ENCODE measurements around the gene ATG4C. TPM values are rescaled to one million over a fixed set of nuclear protein-coding genes. Genes with fewer than 3 reads are reported as not detected.

Gene ATG4C
- total and polyA plus RNA-seq, 2 donors (not counting 3 experiments of a cell fraction or from before 2014, with no cell fraction given), result 2.8 to 11.8 TPM

- Histone ChIP-seq H3K4me3 (replicated peaks in 1 of 3; ENCODE audit: insufficient read depth in 1 of 3, low read depth in 1 of 3, low read length in 3 of 3) (no peak overlapping the region), H3K27me3 (ENCODE audit: control insufficient read depth in 2 of 2, insufficient read depth in 2 of 2, low read length in 2 of 2) (no peaks in the 10 kb centered on the region), H3K79me2 (ENCODE audit: control insufficient read depth, insufficient read depth, low read length) (no peaks in the 10 kb centered on the region), H3K4me1 (ENCODE audit: control insufficient read depth, extremely low read depth, insufficient read depth, low read length) (peaks cover 2% of the 10 kb centered on the region), H2AFZ (ENCODE audit: low read depth, low read length) (no peak overlapping the region), H3K27ac (ENCODE audit: insufficient read depth, low read depth, low read length) (no peak overlapping the region), H3K9me3 (replicated peaks; ENCODE audit: control insufficient read depth, insufficient read depth, low read length) (no peaks in the 10 kb centered on the region), H4K20me1 (replicated peaks; ENCODE audit: control insufficient read depth, extremely low read depth, insufficient read depth, low read length) (no peaks in the 10 kb centered on the region), H3K9ac (replicated peaks; ENCODE audit: extremely low read depth, insufficient read depth, low read length) (no peak overlapping the region), H3K4me2 (ENCODE audit: insufficient read depth, low read length) (no peak overlapping the region), H3K36me3 (ENCODE audit: control insufficient read depth in 2 of 2, extremely low read depth in 1 of 2, insufficient read depth in 2 of 2, low read length in 2 of 2) (no peaks in the 10 kb centered on the region), H3K9me1 (replicated peaks; ENCODE audit: control insufficient read depth, extremely low read depth, insufficient read depth, low read length) (no peaks in the 10 kb centered on the region)
- DNase-seq (ENCODE audit: low read depth, low spot score) (no peak), FAIRE-seq (no peak)
- intact Hi-C loops (cut with micrococcal nuclease), result no loop called here
- POLR2A ChIA-PET, result no interaction called here
- dilution Hi-C loops (cut with MboI; ENCODE audit: extremely low pct_ligation_motif_present, low sequenced_read_pairs), result no loop called here
- TF ChIP-seq EZH2 (IDR thresholded peaks at IDR 0.05; ENCODE audit: borderline replicate concordance, low read depth, low read length, severe bottlenecking), result no peak
- TF ChIP-seq JUN (IDR thresholded peaks at IDR 0.05; ENCODE audit: borderline replicate concordance, insufficient read depth, insufficient read length, low read depth), result no peak
- no peak for TF ChIP-seq POLR2A (IDR thresholded peaks at IDR 0.05; ENCODE audit: low read depth, low read length)
- no peak for TF ChIP-seq CTCF (IDR thresholded peaks at IDR 0.05; ENCODE audit: extremely low read depth in 1 of 2, insufficient read depth in 1 of 2, low read depth in 1 of 2, low read length in 2 of 2)
- no peak for TF ChIP-seq MAX (IDR thresholded peaks at IDR 0.05; ENCODE audit: insufficient read depth, insufficient read length)
- TF ChIP-seq POLR2AphosphoS5 (IDR thresholded peaks at IDR 0.05; ENCODE audit: insufficient read depth, low read depth, low read length), result no peak
- TF ChIP-seq MYC (IDR thresholded peaks at IDR 0.05; ENCODE audit: low read depth, low read length), result no peak
- TF ChIP-seq GATA2 (IDR thresholded peaks at IDR 0.05; ENCODE audit: insufficient read depth, insufficient read length, low read depth, low read length), result no peak
- TF ChIP-seq FOS (IDR thresholded peaks at IDR 0.05; ENCODE audit: borderline replicate concordance, insufficient read depth, low read length), result no peak
- no TSS peak for BruUV-seq (replicated peaks)
- CTCF ChIA-PET, result interaction anchor here (1.7 to 6.0 kb wide), 2 partner anchors 9 kb away, joined by 17 to 46 read pairs; no protein-coding TSS in a partner anchor
Observed at GRCh38 chr1:62832276-62832675, 48.3 kb downstream of the ATG4C start.
